ENCODE measurements around the gene FAIM2.

FAIM2 gene

DNA sequence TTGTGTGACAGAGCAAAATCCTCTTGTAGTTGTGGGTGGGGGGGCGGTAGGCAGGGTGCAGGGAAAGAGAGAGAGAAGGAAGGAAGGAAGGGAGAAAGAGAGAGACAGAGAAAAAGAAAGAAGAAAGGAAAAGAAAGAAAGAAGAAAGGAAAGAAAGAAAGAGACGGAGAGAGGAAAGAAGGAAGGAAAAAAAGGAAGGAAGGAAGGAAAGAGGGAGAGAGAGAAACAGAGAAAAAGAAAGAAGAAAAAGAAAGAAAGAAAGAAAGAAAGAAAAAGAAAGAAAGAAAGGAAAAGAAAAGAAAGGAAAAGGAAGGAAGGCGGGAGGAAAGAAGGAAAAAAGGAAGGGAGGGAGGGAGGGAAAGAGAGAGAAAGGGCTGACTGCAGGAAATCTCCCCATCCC is 17.6 kb upstream of the FAIM2 start:
- DNase-seq (ENCODE audit: low read depth, low spot score) = no peak
- no peak overlapping the region for H3K27ac ChIP-seq

DNA sequence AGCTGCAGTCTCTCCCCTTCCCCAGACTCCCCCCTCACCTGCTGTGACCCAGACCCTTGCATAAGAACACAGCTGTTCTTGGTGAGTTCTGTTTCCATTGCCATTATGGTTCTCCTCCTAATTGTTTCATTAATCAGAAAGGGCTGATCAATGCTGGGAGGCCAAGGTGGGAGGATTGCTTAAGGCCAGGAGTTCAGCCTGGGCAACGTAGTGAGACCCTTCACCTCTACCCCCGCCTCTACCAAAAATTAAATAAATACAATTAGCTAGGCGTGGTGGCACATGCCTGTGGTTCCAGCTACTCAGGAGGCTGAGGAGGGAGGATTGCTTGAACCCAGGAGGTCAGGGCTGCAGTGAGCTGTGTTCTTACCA is 17.2 kb upstream of the FAIM2 start:
- no peak overlapping the region for H3K27ac ChIP-seq
- no peak for DNase-seq (ENCODE audit: low read depth, low spot score)

DNA sequence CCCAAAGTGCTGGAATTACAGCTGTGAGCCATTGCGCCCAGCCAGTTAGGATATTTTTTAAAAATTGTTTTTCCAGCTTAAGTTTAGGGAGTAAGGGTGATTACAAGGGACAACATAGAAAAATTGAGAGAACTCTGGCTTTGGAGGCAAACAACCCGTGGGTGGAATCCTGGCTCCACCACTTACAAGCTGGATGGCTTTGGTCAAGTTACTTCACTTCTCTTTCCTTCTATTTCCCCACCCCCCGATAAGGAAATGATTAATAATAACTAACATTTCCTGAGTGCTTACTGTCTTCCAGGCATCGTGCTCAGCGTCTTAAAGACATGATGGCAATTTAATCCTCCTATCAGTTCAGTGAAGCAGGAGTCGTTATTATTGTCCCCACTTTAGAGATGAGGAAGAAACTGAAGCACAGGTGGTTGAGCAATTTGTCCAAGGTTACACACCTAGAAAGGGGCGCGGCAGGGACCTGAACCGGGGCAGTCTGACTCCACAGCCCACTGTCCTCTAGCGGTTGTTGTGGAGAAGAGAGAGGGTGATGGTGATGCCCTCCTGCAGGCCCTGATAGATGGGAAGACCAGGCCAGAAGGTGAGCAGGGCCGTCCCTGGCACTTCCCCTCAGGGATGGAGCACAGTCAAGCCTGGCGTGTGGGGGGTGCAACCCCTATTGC is 16.7 kb upstream of the FAIM2 start:
- DNase-seq (ENCODE audit: low read depth, low spot score) = no peak
- H3K27ac ChIP-seq = no peak overlapping the region

DNA sequence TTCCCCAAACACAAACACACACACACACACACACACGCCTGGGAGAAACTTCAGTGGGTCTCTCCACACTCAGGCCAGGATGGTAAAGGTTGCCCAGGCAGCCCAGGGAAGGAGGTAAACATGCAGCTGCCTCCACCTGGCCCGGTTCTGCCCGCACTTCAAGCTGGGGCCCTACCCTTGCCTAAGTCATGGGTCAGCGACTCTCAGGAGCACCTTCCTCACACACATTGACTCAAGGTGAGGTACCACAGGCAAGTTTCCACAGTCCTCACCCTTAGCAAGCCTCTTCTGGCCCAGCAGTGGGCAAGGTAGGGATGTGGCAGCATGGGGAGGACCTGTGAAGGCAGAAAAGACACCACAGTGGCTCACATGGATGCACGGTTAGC is 14.1 kb upstream of the FAIM2 start:
- DNase-seq (ENCODE audit: low read depth, low spot score) = no peak
- no peak overlapping the region for H3K27ac ChIP-seq

DNA sequence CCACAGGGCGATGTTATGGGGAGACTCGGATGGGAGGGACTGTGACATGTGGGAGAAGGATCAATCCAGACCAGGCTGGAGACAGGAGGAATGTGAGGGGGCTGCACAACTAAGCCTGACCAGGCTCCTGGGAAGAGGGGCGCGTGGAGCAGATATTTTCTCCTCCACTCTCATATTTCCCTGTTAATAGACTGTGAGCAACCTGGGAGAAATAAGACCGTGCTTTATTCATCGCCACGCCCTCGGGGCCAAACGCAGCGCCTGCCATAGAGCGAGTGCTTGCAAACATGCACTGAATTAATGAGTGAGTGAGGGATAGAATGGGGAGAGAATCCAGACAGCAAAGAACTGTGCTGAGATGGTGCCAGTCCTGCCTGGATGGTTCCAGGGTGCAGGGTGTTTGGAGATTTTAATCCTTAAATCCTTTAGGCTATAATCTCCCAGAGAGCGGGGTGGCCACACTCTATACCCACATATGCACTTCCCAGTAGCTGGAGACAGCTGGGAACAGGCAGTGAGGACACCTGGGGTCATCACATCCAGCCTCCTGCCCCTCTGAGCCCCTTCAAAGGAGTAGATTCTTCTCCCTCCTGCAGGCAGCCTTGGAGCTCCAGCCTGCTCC is 13.6 kb upstream of the FAIM2 start:
- H3K27ac ChIP-seq = no peak overlapping the region
- DNase-seq (ENCODE audit: low read depth, low spot score) = no peak

DNA sequence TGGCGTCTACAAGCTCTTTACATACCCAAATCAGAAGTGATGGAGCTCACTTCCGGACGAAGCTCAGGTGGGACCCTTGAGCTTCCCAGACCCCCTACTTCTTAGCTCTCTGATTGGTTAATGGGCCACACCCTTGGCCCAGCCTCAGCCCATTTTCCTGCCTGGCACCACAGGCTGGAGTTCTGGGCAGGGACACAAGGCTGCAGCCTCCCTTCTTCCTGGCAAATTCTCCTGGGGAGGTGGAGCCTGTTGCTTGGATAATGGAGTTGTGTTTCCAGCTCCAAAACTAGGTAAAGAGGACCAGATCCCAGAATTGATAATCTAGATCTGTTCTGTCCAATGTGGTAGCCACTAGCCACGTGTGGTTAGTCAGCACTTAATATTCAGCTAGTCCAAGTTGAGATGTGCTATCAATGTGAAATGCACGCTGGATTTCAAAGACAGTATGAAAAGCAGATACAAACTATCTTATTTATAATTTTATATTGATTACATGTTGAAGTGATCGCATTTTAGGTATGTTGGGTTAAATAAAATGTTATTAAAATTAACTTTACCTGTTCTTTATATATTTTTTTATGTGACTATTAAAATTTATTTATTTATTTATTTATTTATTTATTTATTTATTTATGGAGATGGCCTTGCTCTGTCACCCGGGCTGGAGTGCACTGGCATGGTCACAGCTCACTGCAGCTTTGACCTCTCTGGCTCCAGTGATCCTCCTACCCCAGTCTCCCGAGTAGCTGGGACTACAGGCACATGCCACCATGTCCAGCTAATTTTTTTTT is 12.6 kb upstream of the FAIM2 start:
- DNase-seq (ENCODE audit: low read depth, low spot score) = no peak
- no peak overlapping the region for H3K27ac ChIP-seq

DNA sequence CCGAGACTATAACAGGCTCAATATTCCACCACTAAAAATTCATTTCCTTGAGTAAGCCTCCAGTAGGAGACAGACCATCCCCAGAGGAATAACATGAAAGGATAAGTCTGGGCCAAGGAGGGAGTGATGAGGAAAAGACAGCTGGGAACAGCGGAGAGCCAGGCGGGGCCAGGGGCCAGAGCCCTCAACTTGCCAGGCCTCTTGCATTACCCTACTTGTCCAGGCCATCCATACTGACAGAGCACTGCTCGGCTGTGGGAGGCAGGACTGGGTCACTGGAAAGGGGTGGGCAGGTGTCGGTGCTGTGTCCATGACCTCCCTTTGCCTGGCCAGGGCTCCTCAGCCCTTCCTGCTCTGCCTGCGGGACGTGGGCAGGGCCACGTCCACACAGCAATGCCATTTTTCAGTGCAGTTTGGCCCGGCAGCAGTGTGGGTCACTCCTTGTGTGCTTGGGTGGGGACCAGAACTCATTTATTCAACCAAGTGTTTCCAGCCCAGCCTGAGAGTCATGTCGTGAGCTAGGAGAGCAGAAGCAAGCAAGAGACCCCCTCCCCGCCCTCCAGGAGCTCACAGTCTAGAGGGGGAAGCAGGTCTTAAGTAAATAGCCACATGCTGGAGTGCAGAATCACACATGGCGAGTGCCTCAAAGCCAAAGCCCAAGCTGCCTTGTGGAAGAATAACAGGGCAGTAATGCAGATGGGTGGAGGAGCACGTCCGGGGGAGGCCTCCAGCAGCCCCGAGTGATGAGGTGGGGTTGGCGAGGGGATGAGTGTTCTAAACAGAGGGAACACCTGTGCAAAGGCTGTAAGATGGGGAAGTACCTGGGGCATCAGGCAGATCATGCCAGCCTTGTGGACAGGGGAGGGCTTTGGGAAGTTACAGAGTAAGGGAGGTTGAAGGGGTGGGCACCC is 8.9 kb upstream of the FAIM2 start:
- no peak for DNase-seq (ENCODE audit: low read depth, low spot score)

DNA sequence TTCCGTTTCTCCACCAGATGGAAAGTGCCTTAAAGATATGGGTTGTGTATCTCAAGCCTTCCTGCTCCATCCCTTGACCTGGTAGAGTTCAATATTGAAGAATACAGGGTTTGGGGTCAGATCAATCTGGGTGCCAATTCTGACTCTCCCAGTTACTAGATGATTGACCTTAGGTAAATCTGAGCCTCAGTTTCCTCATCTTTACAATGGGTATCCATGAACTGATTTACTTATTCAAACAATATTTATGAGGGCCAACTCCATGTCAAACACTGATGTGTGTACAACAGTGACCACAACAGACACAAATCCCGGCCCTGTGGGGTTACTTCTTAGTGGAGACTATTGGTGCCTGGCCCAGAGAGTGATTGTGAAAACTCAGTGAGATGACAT is 7.5 kb upstream of the FAIM2 start:
- no peak overlapping the region for H3K27ac ChIP-seq
- DNase-seq (ENCODE audit: low read depth, low spot score) = no peak

More for the DNA sequence above, 8.9 kb upstream of the FAIM2 start:
- H3K27ac ChIP-seq = no peak overlapping the region

DNA sequence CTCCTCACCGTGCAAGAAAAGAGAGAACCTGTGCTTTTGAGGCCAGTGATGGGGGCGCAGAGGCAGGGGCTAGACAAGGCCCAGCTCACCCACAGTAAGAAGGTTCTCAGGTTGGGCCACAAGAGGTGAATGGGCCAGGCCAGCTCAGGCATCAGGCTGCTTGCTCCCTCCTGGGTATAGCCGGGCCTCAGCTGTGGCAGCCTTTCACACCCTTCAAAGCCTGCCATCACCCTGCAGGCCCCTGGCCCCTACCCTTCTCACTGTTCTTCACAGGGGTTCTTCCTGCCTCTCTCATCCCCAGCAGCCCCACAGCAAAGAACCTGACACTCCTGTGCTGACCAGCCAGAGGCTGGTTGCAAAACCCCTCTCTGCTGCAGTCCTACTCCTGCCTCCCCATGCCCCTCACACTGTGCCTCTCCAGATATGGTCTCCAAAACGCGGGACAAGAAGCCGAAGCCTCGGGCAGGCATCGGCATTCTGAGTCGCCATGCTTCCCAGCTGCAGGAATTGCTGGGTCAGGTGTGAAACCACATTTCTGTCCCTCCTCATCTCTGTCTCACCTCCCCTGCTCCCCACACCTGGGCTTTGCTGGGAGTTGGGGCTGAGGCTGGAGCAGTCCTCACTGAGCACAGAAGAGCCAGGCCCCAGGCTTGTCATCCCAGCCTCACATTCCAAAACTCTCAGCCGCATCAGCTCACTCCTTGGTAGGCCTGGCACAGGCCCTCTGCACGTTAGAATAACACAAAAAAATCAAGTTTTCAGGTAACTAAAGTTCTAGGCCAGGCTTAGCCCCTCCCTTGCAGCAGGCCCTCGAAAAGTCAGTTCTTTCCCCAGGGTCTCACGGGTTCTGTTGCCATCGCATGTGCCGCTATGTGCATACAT is 6.9 kb upstream of the FAIM2 start:
- H3K27ac ChIP-seq = no peak overlapping the region
- DNase-seq (ENCODE audit: low read depth, low spot score) = no peak

DNA sequence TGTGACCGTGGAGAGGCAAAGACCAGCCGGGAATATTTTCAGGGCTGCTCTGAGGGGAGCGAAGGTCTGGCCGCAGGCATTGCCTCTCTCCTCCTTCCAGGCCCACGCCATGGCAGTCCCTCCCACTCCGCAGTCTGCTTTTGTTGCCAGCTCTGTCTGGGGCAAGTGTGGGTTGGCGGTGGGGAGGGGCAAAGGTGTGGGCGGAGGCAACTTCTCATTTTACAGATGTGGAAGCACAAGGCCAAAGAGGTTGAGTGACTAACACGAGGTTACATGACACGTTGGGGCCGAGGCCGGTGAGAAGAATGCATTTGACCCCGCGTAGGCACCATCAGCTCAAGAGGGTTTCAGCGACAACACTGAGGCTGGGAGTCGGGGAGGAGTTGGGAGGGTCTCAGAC is 6.1 kb upstream of the FAIM2 start:
- no peak overlapping the region for H3K27ac ChIP-seq
- no peak for DNase-seq (ENCODE audit: low read depth, low spot score)

DNA sequence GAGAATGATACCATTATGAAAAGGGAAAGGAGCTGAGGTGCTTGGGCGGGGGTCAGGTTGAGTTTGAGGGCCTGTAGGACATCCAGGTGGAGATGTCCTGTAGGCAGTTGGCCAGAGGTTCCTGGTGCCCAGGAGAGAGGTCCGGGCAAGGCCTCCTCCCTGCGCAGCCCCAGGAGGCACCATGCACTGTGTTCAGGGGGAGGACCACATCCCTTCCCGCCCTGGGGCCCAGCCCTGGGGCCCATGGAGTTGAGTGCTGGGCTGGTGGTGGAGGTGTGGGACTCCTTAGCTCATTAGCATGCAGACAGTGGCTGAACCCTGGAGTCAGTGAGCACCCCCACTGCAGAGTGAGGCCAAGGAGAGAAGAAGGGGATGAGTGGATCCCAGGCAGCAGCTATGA is 5.7 kb upstream of the FAIM2 start:
- H3K27ac ChIP-seq = no peak overlapping the region
- no peak for DNase-seq (ENCODE audit: low read depth, low spot score)

DNA sequence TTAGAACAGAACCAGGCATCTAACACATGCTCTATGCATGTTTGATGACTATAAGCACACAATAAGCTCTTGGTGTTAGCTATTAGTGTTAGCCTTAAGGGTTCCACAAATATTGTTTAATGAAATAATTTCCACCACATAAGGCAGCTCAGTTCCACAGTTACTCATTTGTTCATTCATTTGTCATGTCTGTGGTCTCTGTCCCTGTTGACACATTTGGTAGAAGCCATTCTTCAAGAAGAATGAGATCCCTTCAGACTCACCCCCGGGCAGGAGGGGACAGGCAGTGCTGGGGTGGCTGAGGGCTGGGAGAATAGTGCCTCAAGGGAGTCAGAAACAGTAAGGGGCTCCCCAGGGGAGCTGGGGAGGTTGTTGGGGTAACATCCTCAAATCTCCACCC is 3.7 kb upstream of the FAIM2 start:
- no peak overlapping the region for H3K27ac ChIP-seq
- DNase-seq (ENCODE audit: low read depth, low spot score) = no peak

DNA sequence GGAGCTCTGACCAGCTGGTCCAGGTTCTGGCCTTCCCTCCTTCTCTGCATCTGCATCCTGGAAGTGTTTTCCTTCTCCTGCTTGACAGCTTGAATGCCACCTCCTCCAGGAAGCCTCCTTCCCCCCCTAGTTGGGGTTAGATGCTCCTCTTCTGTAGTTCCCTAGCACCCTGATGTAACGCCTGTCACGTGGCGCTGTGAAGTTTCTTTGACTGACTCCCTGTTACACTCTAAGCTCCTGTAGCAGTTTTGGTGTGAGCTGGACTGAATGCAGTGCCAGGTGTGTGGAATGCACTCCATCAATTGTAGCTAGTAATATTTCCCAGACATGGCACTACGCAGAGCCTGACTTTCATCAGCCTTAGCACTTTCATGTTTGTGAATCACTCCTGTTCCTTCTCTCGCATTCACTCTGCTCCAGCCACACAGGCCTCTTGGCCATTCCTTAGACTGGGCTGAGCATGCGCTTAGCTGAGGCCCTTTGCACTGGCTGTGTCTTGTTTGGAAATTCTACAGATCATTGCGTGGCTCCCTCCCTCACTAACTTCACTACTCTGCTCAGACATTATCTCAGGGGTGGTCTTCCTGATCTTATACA is 2.1 kb upstream of the FAIM2 start:
- H3K27ac ChIP-seq = no peak overlapping the region
- no peak for DNase-seq (ENCODE audit: low read depth, low spot score)

DNA sequence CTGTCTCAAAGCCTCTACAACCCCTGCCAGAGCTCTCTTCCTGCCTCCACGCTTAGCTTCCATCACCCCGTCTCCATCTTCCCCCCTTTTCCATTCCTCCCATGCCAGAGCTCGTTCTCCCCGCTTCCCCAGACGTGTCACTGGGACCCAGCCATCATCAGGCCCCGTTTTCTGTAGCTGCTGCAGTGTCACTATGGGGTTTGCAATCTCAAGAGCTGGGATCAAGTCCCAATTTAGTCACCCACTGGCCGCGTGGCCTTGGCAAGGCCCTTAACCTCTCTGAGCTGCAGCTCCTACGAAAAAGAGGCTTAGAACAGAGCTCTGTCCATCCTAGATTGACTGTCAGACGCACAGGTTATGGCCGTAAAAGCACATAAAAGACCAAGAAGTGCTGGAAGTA is 901 bp upstream of the FAIM2 start:
- H3K27ac ChIP-seq = no peak overlapping the region
- DNase-seq (ENCODE audit: low read depth, low spot score) = no peak

DNA sequence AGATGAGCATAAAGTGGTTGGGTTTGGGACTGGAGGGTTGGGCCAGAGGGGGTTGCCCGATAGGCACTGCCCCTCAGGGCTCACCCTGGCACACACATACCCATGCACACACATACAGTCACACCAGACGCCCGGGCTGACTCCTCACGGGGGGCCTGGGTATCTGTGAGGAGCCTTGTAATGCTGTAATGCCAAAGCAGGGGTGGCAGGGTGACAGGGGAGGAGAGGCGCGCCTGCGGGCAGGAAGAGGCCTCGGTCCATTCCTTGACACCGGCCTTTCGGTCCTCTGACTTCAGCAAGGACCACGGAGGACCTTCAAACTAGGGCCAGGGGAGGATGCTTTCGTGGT is 375 bp downstream of the FAIM2 start:
- no peak overlapping the region for H3K27ac ChIP-seq
- no peak for DNase-seq (ENCODE audit: low read depth, low spot score)

DNA sequence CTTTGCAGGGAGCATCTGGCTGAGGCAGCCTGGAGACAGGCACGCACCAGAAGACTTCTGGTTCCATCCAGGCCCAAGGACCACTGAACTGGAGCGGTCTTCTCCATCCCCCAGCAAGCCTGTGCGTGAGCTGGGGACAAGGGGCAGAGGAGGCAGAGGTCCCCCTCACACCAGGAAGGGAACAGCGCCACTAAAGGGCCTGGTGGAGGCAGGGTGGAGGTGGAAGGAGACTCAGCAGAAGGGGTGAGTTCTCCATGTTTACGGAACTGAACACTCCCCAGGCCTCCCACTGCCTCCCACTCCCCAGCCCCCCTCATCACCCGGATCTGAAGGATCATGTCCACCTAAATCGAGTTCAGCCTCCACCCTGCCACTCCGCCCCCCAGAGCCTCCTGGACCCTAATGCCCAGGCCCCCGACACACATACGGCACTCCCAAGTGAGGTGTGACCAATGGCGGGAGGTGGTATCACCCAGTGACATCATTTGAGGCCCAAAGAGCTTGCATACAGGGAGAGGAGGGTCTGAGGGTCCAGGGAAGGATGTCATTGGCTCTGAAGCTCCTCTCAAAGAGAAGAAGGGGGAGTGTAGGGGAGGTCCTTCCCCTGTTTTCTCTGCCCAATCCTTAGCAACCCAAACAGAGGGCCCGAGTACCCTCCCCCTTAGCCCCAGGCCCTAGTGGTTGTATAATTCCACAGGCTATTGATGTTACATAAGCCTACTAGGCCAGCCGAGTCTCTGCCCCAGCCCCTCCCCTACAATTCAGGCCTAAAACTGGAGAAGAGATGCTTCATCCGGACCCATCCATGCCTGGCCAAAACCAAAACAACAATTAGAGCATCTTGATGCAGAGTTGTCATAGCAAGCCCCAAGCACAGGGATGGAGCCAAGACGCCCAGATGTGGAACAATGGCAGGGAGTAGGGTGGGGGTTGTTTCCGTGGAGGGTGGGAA is 1.0 kb downstream of the FAIM2 start:
- H3K27ac ChIP-seq = no peak overlapping the region
- no peak for DNase-seq (ENCODE audit: low read depth, low spot score)

DNA sequence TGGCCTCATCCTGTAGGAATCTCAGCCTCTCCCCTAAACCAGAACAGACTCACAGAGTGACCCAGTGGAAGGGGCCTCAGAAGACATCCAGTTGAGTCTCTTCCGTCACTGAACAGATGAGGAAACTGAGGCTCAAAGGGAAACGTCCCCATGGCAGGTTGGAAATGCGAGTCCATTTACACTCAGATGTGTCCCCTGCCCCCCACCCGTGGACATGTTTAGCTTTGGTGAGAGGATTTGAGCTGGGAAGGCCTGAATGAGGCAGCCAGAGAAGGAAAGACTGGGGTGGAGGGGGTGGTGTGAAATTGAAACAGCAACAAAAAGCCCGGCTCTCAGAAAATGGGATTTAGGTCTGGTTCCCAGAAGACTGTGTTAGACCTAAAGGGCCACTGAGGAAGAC is 1.7 kb downstream of the FAIM2 start:
- H3K27ac ChIP-seq = no peak overlapping the region
- no peak for DNase-seq (ENCODE audit: low read depth, low spot score)

DNA sequence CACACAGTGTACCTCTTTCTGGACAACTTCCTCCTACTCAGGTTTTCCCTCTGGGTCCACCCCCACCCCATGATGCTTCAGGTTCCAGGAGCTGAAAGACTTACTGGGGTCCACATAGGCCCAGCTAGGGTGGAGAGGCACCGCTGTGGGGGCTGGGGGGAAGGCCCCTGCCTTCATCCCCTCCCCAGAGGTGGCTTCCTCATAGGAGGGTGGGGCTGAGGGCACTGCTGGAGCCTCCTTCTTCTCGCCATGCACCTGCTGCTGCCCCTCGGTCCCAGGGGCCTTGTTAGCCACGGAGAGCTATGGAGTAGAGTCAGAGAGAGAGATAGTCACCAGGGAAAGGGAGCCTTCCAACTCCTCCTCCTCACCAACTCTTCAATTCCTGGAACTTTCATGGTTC is 2.7 kb downstream of the FAIM2 start:
- no peak overlapping the region for H3K27ac ChIP-seq
- DNase-seq (ENCODE audit: low read depth, low spot score) = no peak
